ENCODE data around the gene MLYCD.

The MLYCD gene

DNA sequence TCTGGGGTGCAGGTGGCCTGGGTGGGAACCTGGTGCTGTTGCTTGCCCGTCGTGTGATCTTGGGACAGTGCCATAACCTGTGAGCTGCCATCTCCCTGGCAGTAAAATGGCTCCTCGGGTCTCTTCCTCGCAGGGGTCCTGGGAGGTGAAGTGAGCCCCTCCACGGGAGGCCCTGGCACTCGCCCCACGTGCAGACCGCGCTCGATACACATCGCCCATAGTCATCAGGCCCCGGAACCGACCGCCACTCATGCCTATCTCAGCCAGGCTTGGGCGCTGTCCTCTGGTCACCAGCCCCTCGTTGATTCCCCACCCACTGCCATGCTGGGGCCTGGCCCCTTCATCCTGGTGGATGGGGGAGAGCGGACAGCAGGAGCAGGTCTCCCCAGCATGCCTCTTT lies 32.6 kb downstream of the MLYCD start:
- POLR2A ChIA-PET = no interaction called here
- TF ChIP-seq CTCF (IDR thresholded peaks at IDR 0.05; ENCODE audit: control extremely low read depth, extremely low read depth, low read depth, missing control alignments) = no peak

DNA sequence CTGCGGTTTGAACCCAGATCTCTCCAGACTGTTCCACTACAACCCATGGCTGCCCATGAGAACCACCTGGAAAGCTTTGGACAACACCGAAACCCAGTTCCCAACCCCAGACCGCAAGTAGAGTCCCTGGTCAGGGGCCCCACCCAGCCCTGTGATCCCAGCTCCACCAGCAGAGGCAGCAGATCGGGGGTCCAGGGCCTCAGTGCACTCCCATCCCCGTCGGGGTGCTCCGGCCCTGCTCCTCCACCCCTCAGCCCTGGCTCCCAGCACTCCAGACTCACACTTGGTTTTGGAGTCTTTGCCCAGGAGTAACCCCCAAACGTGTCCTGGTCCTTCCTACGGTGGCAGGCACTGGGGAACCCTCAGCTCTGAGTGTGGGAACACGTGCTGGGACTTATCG lies 33.4 kb downstream of the MLYCD start:
- DNase-seq (ENCODE audit: extremely low spot score) = no peak
- POLR2A ChIA-PET = no interaction called here
- CTCF ChIA-PET = interaction anchor here (0.7 to 0.9 kb wide), 2 partner anchors 11 to 131 kb away, joined by 3 read pairs; no protein-coding TSS in a partner anchor
- no peak for TF ChIP-seq CTCF (IDR thresholded peaks at IDR 0.05; ENCODE audit: control extremely low read depth, extremely low read depth, low read depth, missing control alignments)

More for the DNA sequence above, 32.6 kb downstream of the MLYCD start:
- CTCF ChIA-PET = interaction anchor here (0.7 to 0.9 kb wide), 2 partner anchors 12 to 132 kb away, joined by 3 read pairs; no protein-coding TSS in a partner anchor
- DNase-seq (ENCODE audit: extremely low spot score) = no peak

GRCh38 chr16:83932955-83933673 lies 34.2 kb downstream of the MLYCD start:
- ChIA-PET POLR2A (no interaction called here), CTCF (no interaction called here)
- no peak for DNase-seq (ENCODE audit: extremely low spot score)
- no peak for TF ChIP-seq CTCF (IDR thresholded peaks at IDR 0.05; ENCODE audit: control extremely low read depth, extremely low read depth, low read depth, missing control alignments)

GRCh38 chr16:83933885-83934683 lies 35.2 kb downstream of the MLYCD start:
- TF ChIP-seq CTCF (IDR thresholded peaks at IDR 0.05; ENCODE audit: control extremely low read depth, extremely low read depth, low read depth, missing control alignments) = no peak
- ChIA-PET POLR2A (no interaction called here), CTCF (no interaction called here)

DNA sequence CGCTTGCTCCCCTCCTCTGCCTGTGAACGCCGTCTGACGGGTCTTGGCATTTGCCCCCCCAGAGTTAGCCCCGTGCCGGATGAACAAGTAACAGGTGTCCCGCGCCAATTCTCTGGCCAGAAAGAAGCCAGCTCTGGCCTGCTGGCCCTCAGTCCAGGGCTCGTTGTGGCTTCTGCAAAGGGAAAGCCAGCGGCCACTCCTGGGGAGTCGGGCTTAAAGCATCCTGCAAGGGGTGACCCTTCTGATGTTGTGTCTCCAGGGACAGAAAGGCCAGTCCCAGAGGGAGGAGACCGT lies 35.7 kb downstream of the MLYCD start:
- POLR2A ChIA-PET = no interaction called here
- DNase-seq (ENCODE audit: extremely low spot score) = no peak
- CTCF ChIA-PET = no interaction called here
- TF ChIP-seq CTCF (IDR thresholded peaks at IDR 0.05; ENCODE audit: control extremely low read depth, extremely low read depth, low read depth, missing control alignments) = no peak

More at GRCh38 chr16:83933885-83934683, 35.2 kb downstream of the MLYCD start:
- DNase-seq (ENCODE audit: extremely low spot score) = no peak

GRCh38 chr16:83935005-83935857 lies 36.3 kb downstream of the MLYCD start:
- TF ChIP-seq CTCF (IDR thresholded peaks at IDR 0.05; ENCODE audit: control extremely low read depth, extremely low read depth, low read depth, missing control alignments) = no peak
- no peak for DNase-seq (ENCODE audit: extremely low spot score)
- POLR2A ChIA-PET = no interaction called here
- CTCF ChIA-PET = interaction anchor here (0.9 to 1.1 kb wide), 2 partner anchors 9 to 20 kb away, joined by 4 read pairs; no protein-coding TSS in a partner anchor

Data from GM10248 (cell line).